Right atrium auricular region (tissue), 2 donors: ENCODE measurements around the gene EXOC4. TPM values are rescaled to one million over a fixed set of nuclear protein-coding genes. Genes with fewer than 3 reads are reported as not detected.

Experiments
- DNase-seq: peaks from one replicate; pipeline ENCODE4 v3.0.0-alpha.2; 2019; ENCODE audit warnings: low spot score
- H3K27ac ChIP-seq, 2 donors: fragments of 200-600 bp; sonication (generic); 1 replicate in 1 of 2; 2 replicates in 1 of 2; pipeline ENCODE4 v1.5.1; 2016 to 2019
- H3K27me3 ChIP-seq, 2 donors: fragments of 200-600 bp; sonication (generic); one replicate each; pipeline versions ENCODE4 v1.5.1 to v1.6.0; 2017 to 2019
- H3K36me3 ChIP-seq: fragments of 200-600 bp; sonication (generic); one replicate; pipeline ENCODE4 v1.5.1; 2016
- H3K4me1 ChIP-seq, 2 donors: fragments of 200-600 bp; sonication (generic); one replicate each; pipeline versions ENCODE4 v1.5.1 to v1.6.0; 2017 to 2019
- H3K4me3 ChIP-seq, 2 donors: fragments of 200-600 bp; sonication (generic); 1 replicate in 1 of 2; 2 replicates in 1 of 2; pipeline ENCODE4 v1.5.1; 2017 to 2019; ENCODE audit warnings: mild to moderate bottlenecking in 1 of 2, moderate library complexity in 1 of 2
- H3K9me3 ChIP-seq, 2 donors: fragments of 200-600 bp; sonication (generic); one replicate each; pipeline ENCODE4 v1.5.1; 2019
- CTCF ChIP-seq, 2 donors: fragments of 200-600 bp; sonication (generic); IDR thresholded peaks; one replicate each; pipeline ENCODE4 v1.5.1; 2019; ENCODE audit warnings: antibody characterized with exemption in 2 of 2
- total RNA-seq, 2 donors: library from RNA; depleted of rRNA; stranded (reverse); fragments of >200 nt; gene quantifications; one replicate each; pipeline ENCODE4 v1.1.0, GENCODE V29; 2016

The EXOC4 gene
- total RNA-seq, 2 donors from 2014 or later = 24.7 to 30.6 TPM

DNA sequence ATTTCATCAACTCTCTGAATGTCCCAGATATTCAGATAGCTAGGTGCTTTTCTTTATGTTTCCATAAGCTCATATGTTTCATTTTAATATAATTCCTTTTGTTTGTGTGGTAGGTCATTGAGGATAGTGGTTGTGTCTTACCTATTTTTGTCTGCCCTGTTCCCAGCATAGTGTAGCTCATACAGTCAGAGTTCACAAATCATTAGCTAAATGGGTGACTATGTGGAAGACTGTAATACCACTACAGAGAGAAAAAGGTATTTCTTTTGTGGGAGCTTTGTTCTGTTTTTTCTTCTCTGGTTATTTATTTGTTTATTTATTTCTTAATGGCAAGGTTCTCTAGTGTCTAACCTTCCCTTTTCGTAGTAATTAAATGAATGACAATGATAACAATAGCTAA is 39.8 kb downstream of the EXOC4 start:
- peaks cover 11% of the 10 kb centered on the region for H3K36me3 ChIP-seq
- H3K27ac ChIP-seq = no peak overlapping the region
- TF ChIP-seq CTCF (IDR thresholded peaks at IDR 0.05) = no peak
- no peaks in the 10 kb centered on the region for H3K9me3 ChIP-seq
- H3K4me3 ChIP-seq = no peak overlapping the region
- DNase-seq = no peak
- H3K4me1 ChIP-seq = peaks cover 0 to 19% of the 10 kb centered on the region in 2 donors
- H3K27me3 ChIP-seq = no peaks in the 10 kb centered on the region

- Histone ChIP-seq H3K36me3 (peaks cover 11% of the 10 kb centered on the region), H3K27ac (no peak overlapping the region), H3K4me3 (no peak overlapping the region), H3K9me3 (no peaks in the 10 kb centered on the region), H3K27me3 (no peaks in the 10 kb centered on the region), H3K4me1 (peaks cover 0 to 19% of the 10 kb centered on the region in 2 donors)
- no peak for DNase-seq
- TF ChIP-seq CTCF (IDR thresholded peaks at IDR 0.05) = no peak
These were observed 40.7 kb downstream of the EXOC4 start for GRCh38 chr7:133293384-133294160.

GRCh38 chr7:133294234-133294633 is 41.4 kb downstream of the EXOC4 start:
- no peaks in the 10 kb centered on the region for H3K9me3 ChIP-seq

GRCh38 chr7:133295484-133295883 is 42.6 kb downstream of the EXOC4 start:
- H3K27ac ChIP-seq = no peak overlapping the region
- H3K4me1 ChIP-seq = peaks cover 0 to 28% of the 10 kb centered on the region in 2 donors
- no peak overlapping the region for H3K4me3 ChIP-seq
- no peaks in the 10 kb centered on the region for H3K36me3 ChIP-seq
- H3K27me3 ChIP-seq = no peaks in the 10 kb centered on the region
- DNase-seq = no peak
- TF ChIP-seq CTCF (IDR thresholded peaks at IDR 0.05) = no peak
- H3K9me3 ChIP-seq = no peaks in the 10 kb centered on the region

More at GRCh38 chr7:133294234-133294633, 41.4 kb downstream of the EXOC4 start:
- Histone ChIP-seq H3K36me3 (peaks cover 7% of the 10 kb centered on the region), H3K4me1 (peaks cover 0 to 19% of the 10 kb centered on the region in 2 donors), H3K4me3 (no peak overlapping the region), H3K27me3 (no peaks in the 10 kb centered on the region), H3K27ac (no peak overlapping the region)
- no peak for TF ChIP-seq CTCF (IDR thresholded peaks at IDR 0.05)
- no peak for DNase-seq

- no peaks in the 10 kb centered on the region for H3K9me3 ChIP-seq
- no peaks in the 10 kb centered on the region for H3K36me3 ChIP-seq
- H3K27ac ChIP-seq = no peak overlapping the region
- peaks cover 0 to 34% of the 10 kb centered on the region in 2 donors for H3K4me1 ChIP-seq
- H3K27me3 ChIP-seq = no peaks in the 10 kb centered on the region
- no peak for TF ChIP-seq CTCF (IDR thresholded peaks at IDR 0.05)
- H3K4me3 ChIP-seq = no peak overlapping the region
- no peak for DNase-seq
These were observed 44.2 kb downstream of the EXOC4 start for GRCh38 chr7:133297093-133297492.

GRCh38 chr7:133298080-133298479 is 45.2 kb downstream of the EXOC4 start:
- no peaks in the 10 kb centered on the region for H3K27me3 ChIP-seq
- no peak overlapping the region for H3K4me3 ChIP-seq
- no peak overlapping the region for H3K27ac ChIP-seq
- H3K36me3 ChIP-seq = no peaks in the 10 kb centered on the region
- no peak for TF ChIP-seq CTCF (IDR thresholded peaks at IDR 0.05)
- no peaks in the 10 kb centered on the region for H3K9me3 ChIP-seq
- peaks cover 0 to 33% of the 10 kb centered on the region in 2 donors for H3K4me1 ChIP-seq
- DNase-seq = no peak
